NCI-H146 treated with DMSO at 0.1 percent for 48 hours (cell line): ENCODE data around the gene TAPBP.

Experiments used
- DNase-seq: peaks from one replicate; lab custom pipeline; 2025; ENCODE audit not compliant: unreplicated experiment; lab: John Stamatoyannopoulos, UW

The TAPBP gene

DNA sequence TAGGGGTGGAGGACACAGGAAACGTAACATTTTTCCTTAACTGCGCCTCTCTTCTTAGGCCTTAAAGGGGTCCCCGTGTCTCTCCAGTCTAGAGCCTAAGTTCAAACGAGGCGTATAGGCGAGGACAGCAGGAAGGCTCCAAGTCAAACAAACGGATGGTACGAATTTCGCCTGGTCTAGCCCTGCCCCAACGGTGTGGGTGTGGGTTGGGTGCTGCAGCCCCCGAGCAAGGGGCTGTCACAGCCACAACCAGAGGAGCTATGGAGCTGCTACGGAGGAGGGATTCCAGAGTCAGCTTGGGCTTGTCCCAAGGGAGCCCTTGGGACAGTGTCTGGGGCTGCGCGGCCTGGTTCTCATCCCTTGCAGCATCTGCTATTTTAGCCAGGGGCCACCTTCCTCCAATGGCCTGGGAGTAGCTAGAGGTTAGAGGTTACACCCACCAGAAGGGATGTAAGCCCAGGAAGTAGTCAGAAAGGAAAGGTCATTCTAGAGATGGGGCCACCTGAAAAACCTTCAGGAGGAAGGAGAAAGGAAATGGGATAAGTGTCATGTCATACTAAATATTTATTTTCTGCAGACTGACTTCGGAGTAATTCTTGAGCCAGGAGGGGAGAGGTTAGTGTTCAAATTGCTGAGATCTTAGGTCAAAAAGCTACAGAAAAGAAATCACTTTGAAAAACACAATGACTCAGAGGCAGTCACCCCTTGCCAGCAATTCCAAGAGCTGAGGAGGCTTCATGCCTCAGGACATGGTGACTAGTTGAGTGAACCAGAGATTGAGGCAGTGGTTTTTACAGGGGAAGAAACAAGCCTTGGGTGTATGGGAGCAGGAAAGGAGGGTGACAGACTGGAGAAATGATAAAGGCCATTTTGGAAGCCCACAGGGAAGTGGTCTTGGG is 63.9 kb downstream of the TAPBP start:
- DNase-seq: no peak
